ENCODE data around the gene CARD19.
A peak's percentile ranks its signal among the peaks of the same experiment; 100 is the strongest.

CARD19 gene

DNA sequence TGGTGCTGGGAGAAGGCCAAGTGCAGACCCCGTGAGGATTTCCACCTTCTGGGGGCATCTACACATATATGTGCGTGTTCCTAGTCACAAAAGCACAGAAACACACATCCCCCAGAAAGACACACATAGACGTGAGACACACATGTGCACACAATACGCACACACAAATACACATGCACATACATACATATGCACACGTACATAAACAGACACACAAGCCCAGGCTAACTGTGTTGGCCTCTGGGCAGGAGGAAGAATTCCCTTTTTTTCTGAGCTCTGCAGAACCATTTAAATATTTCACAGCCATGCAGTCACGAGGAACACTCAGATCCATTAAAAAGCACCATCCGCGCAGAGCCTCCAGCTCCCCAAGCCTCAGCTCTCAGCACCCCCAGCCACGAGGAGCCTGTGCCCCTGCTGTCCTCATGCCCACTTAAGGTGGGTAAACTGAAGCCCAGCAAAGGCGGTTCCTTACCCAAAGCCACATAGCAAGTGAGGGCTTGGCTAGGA is 32.8 kb downstream of the CARD19 start:
- no peak for DNase-seq (ENCODE audit: low read depth)
- TF ChIP-seq, protein P1, sequence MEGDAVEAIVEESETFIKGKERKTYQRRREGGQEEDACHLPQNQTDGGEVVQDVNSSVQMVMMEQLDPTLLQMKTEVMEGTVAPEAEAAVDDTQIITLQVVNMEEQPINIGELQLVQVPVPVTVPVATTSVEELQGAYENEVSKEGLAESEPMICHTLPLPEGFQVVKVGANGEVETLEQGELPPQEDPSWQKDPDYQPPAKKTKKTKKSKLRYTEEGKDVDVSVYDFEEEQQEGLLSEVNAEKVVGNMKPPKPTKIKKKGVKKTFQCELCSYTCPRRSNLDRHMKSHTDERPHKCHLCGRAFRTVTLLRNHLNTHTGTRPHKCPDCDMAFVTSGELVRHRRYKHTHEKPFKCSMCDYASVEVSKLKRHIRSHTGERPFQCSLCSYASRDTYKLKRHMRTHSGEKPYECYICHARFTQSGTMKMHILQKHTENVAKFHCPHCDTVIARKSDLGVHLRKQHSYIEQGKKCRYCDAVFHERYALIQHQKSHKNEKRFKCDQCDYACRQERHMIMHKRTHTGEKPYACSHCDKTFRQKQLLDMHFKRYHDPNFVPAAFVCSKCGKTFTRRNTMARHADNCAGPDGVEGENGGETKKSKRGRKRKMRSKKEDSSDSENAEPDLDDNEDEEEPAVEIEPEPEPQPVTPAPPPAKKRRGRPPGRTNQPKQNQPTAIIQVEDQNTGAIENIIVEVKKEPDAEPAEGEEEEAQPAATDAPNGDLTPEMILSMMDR (IDR thresholded peaks at IDR 0.05; ENCODE audit: low read depth, low read length, missing control alignments) = no peak
- in situ Hi-C loops (cut with HindIII; ENCODE audit: low sequenced_read_pairs) = no loop called here

DNA sequence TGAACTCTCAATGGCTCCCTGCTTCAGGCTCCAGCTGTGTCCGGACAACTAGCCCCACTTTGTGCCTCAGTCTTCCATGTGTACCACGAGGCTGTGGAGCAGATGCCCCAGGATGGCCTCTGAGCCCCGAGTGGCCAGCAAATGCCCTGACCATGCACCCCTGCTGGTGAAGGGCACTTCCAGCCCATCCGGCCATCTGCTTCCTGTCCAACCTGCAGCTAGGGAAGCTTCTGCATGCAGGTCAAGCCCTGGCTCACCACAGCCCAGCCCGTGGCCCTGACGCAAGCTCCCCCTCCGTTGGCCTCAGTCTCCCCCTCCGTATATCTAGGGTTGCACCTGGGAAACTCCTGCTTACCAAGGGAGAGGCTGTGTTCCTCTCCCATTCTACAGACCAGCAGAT is 33.3 kb downstream of the CARD19 start:
- TF ChIP-seq, protein P1 (IDR thresholded peaks at IDR 0.05; ENCODE audit: low read depth, low read length, missing control alignments) = no peak
- in situ Hi-C loops (cut with HindIII; ENCODE audit: low sequenced_read_pairs) = no loop called here
- no peak for DNase-seq (ENCODE audit: low read depth)
- no peak overlapping the region for H3K4me3 ChIP-seq (ENCODE audit: low read depth, low read length)

More for the DNA sequence above, 32.8 kb downstream of the CARD19 start:
- no peak overlapping the region for H3K4me3 ChIP-seq (ENCODE audit: low read depth, low read length)

DNA sequence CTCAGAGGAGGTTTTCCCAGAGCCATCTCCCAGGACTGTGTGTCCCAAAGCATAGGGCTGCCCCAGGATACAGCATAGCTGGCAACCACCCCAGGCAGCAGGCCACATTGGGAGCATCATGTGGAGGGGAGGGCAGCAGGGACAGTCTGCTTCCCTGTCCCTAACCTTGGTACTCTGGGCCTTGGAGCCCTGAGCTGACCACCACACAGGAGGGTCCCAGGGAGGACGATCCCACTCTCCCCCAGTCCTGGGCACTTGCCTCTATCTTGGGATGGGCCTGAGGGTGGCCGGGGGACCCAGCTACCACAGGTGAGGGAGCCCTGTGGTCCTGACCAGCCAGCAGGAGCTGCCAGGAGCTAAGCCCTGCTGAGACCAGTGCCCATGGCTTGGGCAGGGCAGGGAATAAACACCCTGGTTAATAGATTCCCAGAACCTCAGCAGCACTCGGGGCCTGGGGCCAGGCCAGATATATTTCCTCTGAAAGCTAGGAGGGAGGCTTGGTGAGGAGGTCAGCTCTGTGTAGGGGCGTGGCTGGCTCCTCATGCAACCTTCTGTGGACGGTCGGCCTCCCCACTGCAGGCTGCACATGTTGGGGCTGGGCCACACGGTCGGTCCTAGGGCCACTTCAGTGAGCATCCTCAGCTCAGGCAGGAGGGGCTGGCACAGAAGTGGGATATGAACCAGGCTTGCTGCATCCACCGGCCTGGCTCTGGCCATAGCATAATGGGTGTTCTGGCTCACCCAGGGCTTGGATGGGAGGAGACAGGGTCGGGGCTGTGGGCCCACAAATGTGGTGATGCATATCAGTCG is 33.9 kb downstream of the CARD19 start:
- TF ChIP-seq, protein P1 (IDR thresholded peaks at IDR 0.05; ENCODE audit: low read depth, low read length, missing control alignments) = no peak
- in situ Hi-C loops (cut with HindIII; ENCODE audit: low sequenced_read_pairs) = no loop called here
- no peak overlapping the region for H3K4me3 ChIP-seq (ENCODE audit: low read depth, low read length)

DNA sequence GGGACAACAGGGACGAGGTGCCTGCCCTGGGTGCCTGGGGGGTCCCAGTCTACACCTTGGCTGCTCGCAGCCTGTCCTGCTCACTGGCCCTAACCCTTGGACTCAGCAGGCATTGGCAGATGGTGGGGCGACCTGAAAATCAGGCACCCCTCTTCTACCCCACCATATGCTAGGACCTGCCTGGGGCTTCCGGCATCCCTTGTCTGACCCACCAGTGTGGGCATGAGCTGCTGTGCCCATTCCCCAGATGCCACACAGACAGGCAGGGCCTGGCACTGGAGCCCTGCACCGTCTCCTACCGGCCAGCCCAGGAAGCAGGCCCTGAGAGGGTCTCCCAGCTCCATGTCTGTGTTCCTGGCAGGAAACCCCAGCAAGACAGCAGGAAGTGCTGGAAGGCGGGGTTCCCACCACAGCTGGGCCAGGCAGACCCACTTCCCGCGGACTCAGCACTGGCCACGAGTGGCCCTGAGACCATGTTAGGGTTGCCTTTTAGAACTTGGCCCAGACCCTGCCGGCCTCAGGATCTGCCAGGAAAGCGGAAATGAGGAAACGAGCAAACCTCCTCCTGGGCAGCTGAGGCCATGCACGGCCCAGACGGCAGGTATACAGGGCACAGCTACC is 35.0 kb downstream of the CARD19 start:
- TF ChIP-seq, protein P1 (IDR thresholded peaks at IDR 0.05; ENCODE audit: low read depth, low read length, missing control alignments) = peak; percentile 5
- no peak for DNase-seq (ENCODE audit: low read depth)
- in situ Hi-C loops (cut with HindIII; ENCODE audit: low sequenced_read_pairs) = no loop called here
- H3K4me3 ChIP-seq (ENCODE audit: low read depth, low read length) = no peak overlapping the region

More for the DNA sequence above, 33.9 kb downstream of the CARD19 start:
- DNase-seq (ENCODE audit: low read depth) = no peak

DNA sequence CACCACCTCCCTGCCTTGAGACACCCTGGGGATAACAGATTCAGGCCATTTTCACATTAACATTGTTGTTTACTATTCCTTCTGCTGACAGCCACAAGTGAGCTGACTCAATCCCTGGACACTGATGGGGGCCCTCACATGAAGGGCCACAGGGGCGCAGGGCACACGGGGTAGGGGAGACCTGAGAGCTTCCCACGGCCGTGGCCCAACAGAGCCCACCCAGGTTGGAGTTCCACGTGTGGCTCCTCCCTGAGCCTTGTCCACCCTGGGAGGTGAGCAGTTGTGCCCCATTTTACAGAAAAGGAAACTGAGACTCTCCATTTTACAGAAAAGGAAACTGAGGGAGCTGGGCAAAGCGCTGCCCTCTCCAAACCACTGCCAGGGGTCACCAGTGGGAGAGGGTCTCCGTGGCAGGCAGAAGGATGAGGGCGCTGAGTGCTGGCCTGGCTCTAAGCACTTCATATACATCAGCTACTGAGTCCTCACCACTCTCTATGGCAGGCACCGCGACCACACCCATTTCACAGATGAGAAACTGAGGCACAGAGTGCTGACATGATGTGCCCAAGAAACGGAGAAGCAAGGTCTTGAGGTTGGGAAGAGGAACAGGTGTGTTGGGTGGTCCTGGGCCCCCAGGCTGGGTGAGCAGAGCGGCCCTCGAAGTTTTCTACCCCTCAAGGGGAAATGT is 35.7 kb downstream of the CARD19 start:
- peak overlapping the region; percentile 72 for H3K4me3 ChIP-seq (ENCODE audit: low read depth, low read length)
- no peak for DNase-seq (ENCODE audit: low read depth)
- TF ChIP-seq, protein P1 (IDR thresholded peaks at IDR 0.05; ENCODE audit: low read depth, low read length, missing control alignments) = no peak
- in situ Hi-C loops (cut with HindIII; ENCODE audit: low sequenced_read_pairs) = no loop called here

DNA sequence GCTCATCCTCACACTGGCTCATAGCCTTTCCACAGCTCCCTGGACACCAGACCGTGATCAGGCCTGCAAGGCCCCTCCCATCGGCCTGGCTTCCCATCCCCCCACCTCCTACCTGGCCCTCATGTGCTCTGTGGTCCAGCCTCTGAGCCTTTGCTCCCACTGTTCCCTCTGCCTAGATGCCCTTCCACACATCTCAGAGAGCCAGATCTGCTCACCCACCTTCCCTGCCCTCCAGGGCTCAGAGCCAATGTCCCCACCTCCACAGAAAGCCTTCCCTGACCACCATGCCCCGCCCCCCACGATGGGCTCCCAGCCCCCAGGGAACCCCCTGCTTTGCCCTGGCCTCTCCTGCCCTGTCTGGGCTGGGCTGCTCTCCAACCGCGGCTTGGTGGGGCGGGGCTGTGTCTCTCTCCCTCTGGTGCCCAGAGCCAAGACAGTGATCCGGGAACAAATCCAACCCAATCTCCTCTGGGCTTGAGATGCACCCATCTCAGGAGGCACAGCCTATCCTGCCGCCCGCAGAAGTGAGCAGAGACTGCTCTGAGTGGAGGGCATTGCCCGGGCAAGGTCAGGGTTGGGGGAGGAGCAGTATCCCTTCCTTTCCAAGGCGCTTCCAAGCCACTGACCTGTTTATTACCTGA is 36.4 kb downstream of the CARD19 start:
- TF ChIP-seq, protein P1 (IDR thresholded peaks at IDR 0.05; ENCODE audit: low read depth, low read length, missing control alignments) = no peak
- no peak for DNase-seq (ENCODE audit: low read depth)
- peak overlapping the region; percentile 72 for H3K4me3 ChIP-seq (ENCODE audit: low read depth, low read length)
- in situ Hi-C loops (cut with HindIII; ENCODE audit: low sequenced_read_pairs) = no loop called here

Measured in astrocyte of the cerebellum (primary cell).